IMR-90 (cell line): Measurements from ENCODE around the gene PLCL1. TPM values are rescaled to one million over a fixed set of nuclear protein-coding genes. Genes with fewer than 3 reads are reported as not detected.

Experiments
- ATAC-seq: fragments of 200-7000 bp; cut with Tn5 transposase; 2 replicates; pipeline ENCODE4 v1.9.1; 2020; ENCODE audit warnings: low read depth, mild to moderate bottlenecking, moderate library complexity
- BruUV-seq: library from RNA; stranded (reverse); fragments of 400-500 nt; replicated peaks from 2 replicates; lab custom pipeline; 2021; lab: Mats Ljungman, UMichigan
- CTCF ChIA-PET: fragments of 300-600 bp; formaldehyde crosslinking; extraction: SDS; loops from one replicate; lab custom pipeline; 2021; ENCODE audit warnings: antibody characterized with exemption; lab: Yijun Ruan, JAX
- POLR2A ChIA-PET: fragments of 300-600 bp; sonication (Branson Sonifier 250); formaldehyde crosslinking; loops from one replicate; lab custom pipeline; 2022; ENCODE audit warnings: antibody characterized with exemption; ENCODE audit not compliant: unreplicated experiment; lab: Charles Lee
- DNase-seq: peaks from one replicate; pipeline ENCODE4 v3.0.0; 2013
- H2AFZ ChIP-seq: replicated peaks from 2 replicates; pipeline ENCODE3; 2013; ENCODE audit warnings: low read length, mild to moderate bottlenecking; ENCODE audit not compliant: poor library complexity
- H2AK5ac ChIP-seq: 2 replicates; pipeline ENCODE4 v1.6.1; 2013; ENCODE audit warnings: low read depth, low read length, inconsistent platforms
- H2AK9ac ChIP-seq: replicated peaks from 2 replicates; pipeline ENCODE3; 2013; ENCODE audit warnings: mild to moderate bottlenecking, low read depth, low read length, moderate library complexity; ENCODE audit not compliant: poor library complexity
- H2BK120ac ChIP-seq: 2 replicates; pipeline ENCODE4 v1.6.1; 2013; ENCODE audit warnings: low read depth, low read length, inconsistent platforms
- H2BK15ac ChIP-seq: 3 replicates; pipeline ENCODE4 v1.6.1; 2013; ENCODE audit warnings: low read depth, low read length, inconsistent platforms
- H2BK20ac ChIP-seq: 2 replicates; pipeline ENCODE4 v1.6.1; 2013; ENCODE audit warnings: low read depth, mild to moderate bottlenecking, inconsistent platforms, low read length, moderate library complexity
- H2BK5ac ChIP-seq: 2 replicates; pipeline ENCODE4 v1.6.1; 2013; ENCODE audit warnings: mild to moderate bottlenecking, low read depth, low read length, inconsistent platforms; ENCODE audit not compliant: poor library complexity, severe bottlenecking
- H3K14ac ChIP-seq: replicated peaks from 2 replicates; pipeline ENCODE4 v1.6.1; 2013; ENCODE audit warnings: low read depth, low read length, inconsistent platforms
- H3K18ac ChIP-seq: 2 replicates; pipeline ENCODE4 v1.6.1; 2013; ENCODE audit warnings: low read depth, low read length, control low read depth
- H3K23ac ChIP-seq: 2 replicates; pipeline ENCODE4 v1.6.1; 2013; ENCODE audit warnings: low read depth, low read length, inconsistent platforms
- H3K27ac ChIP-seq: 2 replicates; pipeline ENCODE4 v1.5.1; 2013; ENCODE audit warnings: mild to moderate bottlenecking, control low read depth, low read length; ENCODE audit not compliant: insufficient read depth
- H3K27me3 ChIP-seq: 2 replicates; pipeline ENCODE4 v1.6.1; 2013; ENCODE audit warnings: low read length; ENCODE audit not compliant: control insufficient read depth, insufficient read depth
- H3K36me3 ChIP-seq: 2 replicates; pipeline ENCODE4 v1.6.1; 2013; ENCODE audit warnings: low read length, mixed read lengths; ENCODE audit not compliant: control insufficient read depth, insufficient read depth
- H3K4ac ChIP-seq: 2 replicates; pipeline ENCODE4 v1.6.1; 2013; ENCODE audit warnings: low read depth, low read length, inconsistent platforms
- H3K4me1 ChIP-seq: 2 replicates; pipeline ENCODE4 v1.6.1; 2013; ENCODE audit warnings: low read length, mixed read lengths; ENCODE audit not compliant: control insufficient read depth, insufficient read depth
- H3K4me2 ChIP-seq: 2 replicates; pipeline ENCODE4 v1.6.1; 2013; ENCODE audit warnings: low read depth, mild to moderate bottlenecking, control low read depth, low read length, moderate library complexity
- H3K4me3 ChIP-seq: 2 replicates; pipeline ENCODE4 v1.5.1; 2013; ENCODE audit warnings: low read depth, mild to moderate bottlenecking, control low read depth, low read length, moderate library complexity; ENCODE audit not compliant: insufficient read depth
- H3K56ac ChIP-seq: 2 replicates; pipeline ENCODE4 v1.6.1; 2013; ENCODE audit warnings: low read length, inconsistent platforms; ENCODE audit not compliant: insufficient read depth; ENCODE audit errors: extremely low read depth
- H3K79me1 ChIP-seq, 2 experiments: 2 replicates each; pipeline ENCODE4 v1.6.1; 2013; ENCODE audit warnings: low read length in 2 of 2, inconsistent platforms in 1 of 2, low read depth in 1 of 2
- H3K9ac ChIP-seq: 2 replicates; pipeline ENCODE4 v1.6.1; 2013; ENCODE audit warnings: low read depth, low read length, control low read depth
- H3K9me1 ChIP-seq: 2 replicates; pipeline ENCODE4 v1.6.1; 2013; ENCODE audit warnings: low read length, inconsistent platforms; ENCODE audit not compliant: insufficient read depth
- H3K9me3 ChIP-seq: 2 replicates; pipeline ENCODE4 v1.6.1; 2013; ENCODE audit warnings: low read length; ENCODE audit not compliant: control insufficient read depth, insufficient read depth
- H4K20me1 ChIP-seq: 2 replicates; pipeline ENCODE4 v1.6.1; 2013; ENCODE audit warnings: low read length, inconsistent platforms; ENCODE audit not compliant: insufficient read depth
- H4K5ac ChIP-seq: 2 replicates; pipeline ENCODE4 v1.6.1; 2013; ENCODE audit warnings: mild to moderate bottlenecking, low read depth, low read length, control low read depth
- H4K8ac ChIP-seq, 2 experiments: 2 replicates each; pipeline ENCODE4 v1.6.1; 2013; ENCODE audit warnings: low read depth in 2 of 2, low read length in 2 of 2, control low read depth in 1 of 2, inconsistent platforms in 1 of 2
- H4K91ac ChIP-seq: 2 replicates; pipeline ENCODE4 v1.6.1; 2013; ENCODE audit warnings: low read depth, low read length, inconsistent platforms; ENCODE audit not compliant: insufficient read depth
- BHLHE40 ChIP-seq: fragments of 150-350 bp; IDR thresholded peaks from 2 replicates; pipeline ENCODE4 v1.6.1; 2016; ENCODE audit warnings: mild to moderate bottlenecking, low read depth, low read length
- CEBPB ChIP-seq: IDR thresholded peaks from 2 replicates; pipeline ENCODE4 v1.6.1; 2012; ENCODE audit warnings: low read depth, low read length, improper control_type of control experiment
- CHD1 ChIP-seq: IDR thresholded peaks from 2 replicates; pipeline ENCODE4 v1.6.1; 2012; ENCODE audit warnings: low read depth, low read length, improper control_type of control experiment
- CTCF ChIP-seq: conservative IDR thresholded peaks from 2 replicates; pipeline ENCODE4 v1.5.1; 2012; ENCODE audit warnings: mild to moderate bottlenecking, low read depth, low read length, improper control_type of control experiment
- FOS ChIP-seq: fragments of 150-350 bp; IDR thresholded peaks from 2 replicates; pipeline ENCODE4 v1.6.1; 2016; ENCODE audit warnings: low read depth, low read length
- MAFK ChIP-seq: IDR thresholded peaks from 2 replicates; pipeline ENCODE4 v1.6.1; 2012; ENCODE audit warnings: low read depth, low read length, improper control_type of control experiment
- MAZ ChIP-seq: IDR thresholded peaks from 2 replicates; pipeline ENCODE4 v1.6.1; 2012; ENCODE audit warnings: low read depth, mild to moderate bottlenecking, low read length, improper control_type of control experiment, moderate library complexity, borderline replicate concordance
- MXI1 ChIP-seq: IDR thresholded peaks from 2 replicates; pipeline ENCODE4 v1.6.1; 2012; ENCODE audit warnings: low read depth, mild to moderate bottlenecking, low read length, moderate library complexity, borderline replicate concordance
- NFE2L2 ChIP-seq: fragments of 150-350 bp; IDR thresholded peaks from 2 replicates; pipeline ENCODE4 v1.6.1; 2016; ENCODE audit warnings: low read depth, mild to moderate bottlenecking, low read length
- POLR2A ChIP-seq: IDR thresholded peaks from 2 replicates; pipeline ENCODE4 v1.6.1; 2012; ENCODE audit warnings: mild to moderate bottlenecking, low read depth, low read length
- RAD21 ChIP-seq: IDR thresholded peaks from 2 replicates; pipeline ENCODE4 v1.6.1; 2012; ENCODE audit warnings: low read length, improper control_type of control experiment
- RCOR1 ChIP-seq: IDR thresholded peaks from 2 replicates; pipeline ENCODE4 v1.6.1; 2012; ENCODE audit warnings: mild to moderate bottlenecking, low read length, improper control_type of control experiment; ENCODE audit not compliant: insufficient replicate concordance
- RFX5 ChIP-seq: IDR thresholded peaks from 2 replicates; pipeline ENCODE4 v1.8.0; 2012; ENCODE audit warnings: low read depth, mild to moderate bottlenecking, low read length, moderate library complexity
- SMC3 ChIP-seq: fragments of 150-350 bp; IDR thresholded peaks from 2 replicates; pipeline ENCODE4 v1.6.1; 2016; ENCODE audit warnings: low read depth, mild to moderate bottlenecking, antibody characterized with exemption, low read length, moderate library complexity
- WGBS, 2 experiments: methylation state at CpG; one replicate each; pipeline versions ENCODE4 v1.1.5 to v1.1.7; 2013; ENCODE audit warnings: missing lambda C conversion rate in 2 of 2; ENCODE audit not compliant: insufficient read length in 1 of 2; ENCODE audit errors: extremely low coverage in 2 of 2; 5-methylcytosine and 5-hydroxymethylcytosine counted together
- dilution Hi-C: fragments of 300-500 bp; cut with HindIII; formaldehyde crosslinking; loops from one replicate; pipeline ENCODE4 v1.14.3; 2018; ENCODE audit warnings: low sequenced_read_pairs; ENCODE audit not compliant: unreplicated experiment
- in situ Hi-C: fragments of 300-500 bp; cut with MboI; formaldehyde crosslinking; loops from 3 replicates; pipeline ENCODE4 v1.14.3; 2019; ENCODE audit warnings: low sequenced_read_pairs, inconsistent platforms, mixed read lengths
- intact Hi-C: fragments of 100-400 bp; cut with micrococcal nuclease; formaldehyde crosslinking; loops from 2 replicates; pipeline ENCODE4 v1.10.0; 2022
- polyA plus RNA-seq, 3 experiments: library from polyadenylated mRNA; depleted of rRNA; stranded (reverse); fragments of >200 nt; gene quantifications; 2 replicates each; pipeline ENCODE4 v1.2.3, GENCODE V29; 2012; ENCODE audit warnings: low replicate concordance in 1 of 3
- total RNA-seq: library from RNA; depleted of rRNA; stranded (reverse); fragments of >200 nt; gene quantifications from 2 replicates; pipeline ENCODE4 v1.2.3, GENCODE V29; 2012
- TF ChIP-seq, protein P1 (sequence below): fragments of 150-350 bp; IDR thresholded peaks from 2 replicates; pipeline ENCODE4 v1.6.1; 2016; ENCODE audit warnings: low read depth, mild to moderate bottlenecking, low read length, moderate library complexity, borderline replicate concordance
- TF ChIP-seq, protein P2 (sequence below): fragments of 150-350 bp; IDR thresholded peaks from 2 replicates; pipeline ENCODE4 v1.6.1; 2017; ENCODE audit warnings: mild to moderate bottlenecking, antibody characterized with exemption, low read length, low read depth

PLCL1 gene
- total and polyA plus RNA-seq, 2 of the 4 experiments (the other 2 are of a cell fraction) = 0.14 to 0.18 TPM

DNA sequence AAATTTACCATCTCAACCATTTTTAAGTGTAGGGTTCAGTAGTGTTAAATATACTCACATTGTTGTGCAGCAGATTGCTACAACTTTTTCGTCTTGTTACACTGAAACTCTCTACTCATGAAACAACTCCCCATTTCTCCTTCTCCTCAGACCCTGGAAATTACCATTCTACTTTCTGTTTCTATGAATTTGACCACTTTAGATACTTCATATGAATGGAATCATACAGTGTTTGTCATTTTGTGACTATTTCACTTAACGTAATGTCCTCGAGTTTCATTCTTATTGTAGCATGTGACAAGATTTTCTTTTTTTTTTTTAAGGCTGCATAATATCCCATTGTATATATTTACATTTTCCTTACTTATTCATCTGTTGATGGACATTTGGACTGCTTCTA is 203.8 kb downstream of the PLCL1 start:
- WGBS, 2 experiments = no CpG with 5 or more reads among the region's 3 CpGs
- no peak overlapping the region for H2AK5ac ChIP-seq
- POLR2A ChIA-PET = no interaction called here
- H3K14ac ChIP-seq = no peak overlapping the region
- in situ Hi-C loops = no loop called here
- H2AFZ ChIP-seq = no peak overlapping the region
- CTCF ChIA-PET = no interaction called here
- H4K5ac ChIP-seq = no peak overlapping the region
- H2BK120ac ChIP-seq = no peak overlapping the region
- H2BK15ac ChIP-seq = no peak overlapping the region
- H3K79me1 ChIP-seq = no peaks in the 10 kb centered on the region
- H3K9me3 ChIP-seq = no peaks in the 10 kb centered on the region
- H3K4me2 ChIP-seq = no peak overlapping the region
- no peak overlapping the region for H4K8ac ChIP-seq
- no peak overlapping the region for H3K27ac ChIP-seq
- DNase-seq = no peak
- no peak overlapping the region for H3K56ac ChIP-seq
- ATAC-seq = no peak
- intact Hi-C loops = no loop called here
- dilution Hi-C loops = no loop called here
- no TSS peak for BruUV-seq
- H2AK9ac ChIP-seq = no peak overlapping the region
- H3K4ac ChIP-seq = no peak overlapping the region
- no peak overlapping the region for H3K18ac ChIP-seq
- no peaks in the 10 kb centered on the region for H3K4me1 ChIP-seq
- H4K20me1 ChIP-seq = no peaks in the 10 kb centered on the region
- no peak overlapping the region for H3K23ac ChIP-seq
- no peaks in the 10 kb centered on the region for H3K9me1 ChIP-seq
- H3K27me3 ChIP-seq = no peaks in the 10 kb centered on the region
- no peak overlapping the region for H4K91ac ChIP-seq
- H3K9ac ChIP-seq = no peak overlapping the region
- TF ChIP-seq FOS (no peak), MAZ (no peak), SMC3 (no peak), MAFK (no peak), RCOR1 (no peak), CHD1 (no peak), NFE2L2 (no peak), RFX5 (no peak), CTCF (no peak), BHLHE40 (no peak), CEBPB (no peak), POLR2A (no peak), MXI1 (no peak), RAD21 (no peak)
- TF ChIP-seq, protein P1, sequence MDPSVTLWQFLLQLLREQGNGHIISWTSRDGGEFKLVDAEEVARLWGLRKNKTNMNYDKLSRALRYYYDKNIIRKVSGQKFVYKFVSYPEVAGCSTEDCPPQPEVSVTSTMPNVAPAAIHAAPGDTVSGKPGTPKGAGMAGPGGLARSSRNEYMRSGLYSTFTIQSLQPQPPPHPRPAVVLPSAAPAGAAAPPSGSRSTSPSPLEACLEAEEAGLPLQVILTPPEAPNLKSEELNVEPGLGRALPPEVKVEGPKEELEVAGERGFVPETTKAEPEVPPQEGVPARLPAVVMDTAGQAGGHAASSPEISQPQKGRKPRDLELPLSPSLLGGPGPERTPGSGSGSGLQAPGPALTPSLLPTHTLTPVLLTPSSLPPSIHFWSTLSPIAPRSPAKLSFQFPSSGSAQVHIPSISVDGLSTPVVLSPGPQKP = no peak
- TF ChIP-seq, protein P2, sequence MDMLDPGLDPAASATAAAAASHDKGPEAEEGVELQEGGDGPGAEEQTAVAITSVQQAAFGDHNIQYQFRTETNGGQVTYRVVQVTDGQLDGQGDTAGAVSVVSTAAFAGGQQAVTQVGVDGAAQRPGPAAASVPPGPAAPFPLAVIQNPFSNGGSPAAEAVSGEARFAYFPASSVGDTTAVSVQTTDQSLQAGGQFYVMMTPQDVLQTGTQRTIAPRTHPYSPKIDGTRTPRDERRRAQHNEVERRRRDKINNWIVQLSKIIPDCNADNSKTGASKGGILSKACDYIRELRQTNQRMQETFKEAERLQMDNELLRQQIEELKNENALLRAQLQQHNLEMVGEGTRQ = no peak
- H2BK20ac ChIP-seq = no peak overlapping the region
- H3K4me3 ChIP-seq = no peak overlapping the region
- no peak overlapping the region for H2BK5ac ChIP-seq
- no peaks in the 10 kb centered on the region for H3K36me3 ChIP-seq
